ENCODE measurements around the gene STIMATE.

GRCh38 chr3:52873433-52874159 lies 23.8 kb downstream of the STIMATE start:
- TF ChIP-seq CTCF (IDR thresholded peaks at IDR 0.05; ENCODE audit: low read length) (no peak), EZH2 (IDR thresholded peaks at IDR 0.05; ENCODE audit: borderline replicate concordance, low read length) (no peak)
